GM12864 (cell line): ENCODE data around the gene ICAM2.

Experiments used
- DNase-seq: peaks from one replicate; pipeline ENCODE4 v3.0.0-alpha.2; 2011; ENCODE audit warnings: low read depth
- H3K4me3 ChIP-seq: 2 replicates; pipeline ENCODE4 v1.5.1; 2011; ENCODE audit warnings: mild to moderate bottlenecking, low read depth, low read length, control low read depth
- TF ChIP-seq, protein P1 (sequence below): IDR thresholded peaks from 2 replicates; pipeline ENCODE4 v1.5.1; 2011; ENCODE audit warnings: low read depth, mild to moderate bottlenecking, moderate library complexity, low read length, control low read depth, inconsistent platforms; ENCODE audit errors: missing control alignments

The ICAM2 gene

DNA sequence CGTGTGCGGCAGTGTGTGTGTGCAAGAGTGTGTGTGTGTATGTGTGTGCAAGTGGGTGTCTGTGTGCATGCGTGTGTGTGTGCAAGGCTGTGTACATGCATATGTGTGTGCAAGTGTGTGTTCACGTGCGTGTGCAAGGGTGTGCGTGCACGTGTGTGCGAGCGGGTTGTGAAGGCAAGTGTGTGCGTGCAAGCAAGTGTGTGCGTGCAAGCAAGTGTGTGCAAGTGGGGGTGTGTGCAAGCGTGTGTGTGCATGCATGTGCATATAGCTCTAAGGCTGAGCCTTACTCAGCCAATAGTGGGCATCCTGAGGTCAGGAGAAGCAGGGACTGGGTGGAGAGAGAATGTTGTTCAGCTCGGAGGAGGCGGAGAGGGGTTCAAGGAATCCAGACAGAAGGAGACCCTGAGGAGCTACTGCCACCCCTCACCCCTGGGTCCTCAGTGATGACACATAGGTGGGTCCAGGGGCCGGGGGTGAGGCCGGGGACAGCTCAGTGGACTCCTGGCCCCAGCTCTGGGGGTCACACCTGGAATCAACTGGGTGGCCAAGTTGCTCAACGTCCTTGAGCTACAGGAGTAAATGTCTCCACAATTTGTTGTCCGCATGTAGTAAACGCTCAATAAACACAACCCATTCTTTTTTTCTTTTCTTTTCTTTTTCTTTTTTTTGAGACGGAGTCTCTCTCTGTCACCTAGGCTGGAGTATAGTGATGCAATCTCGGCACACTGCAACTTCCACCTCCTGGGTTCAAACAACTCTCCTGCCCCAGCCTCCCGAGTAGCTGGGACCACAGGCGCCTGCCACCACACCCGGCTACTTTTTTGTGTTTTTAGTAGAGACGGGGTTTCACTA lies 20.5 kb downstream of the ICAM2 start:
- H3K4me3 ChIP-seq = no peak overlapping the region
- TF ChIP-seq, protein P1, sequence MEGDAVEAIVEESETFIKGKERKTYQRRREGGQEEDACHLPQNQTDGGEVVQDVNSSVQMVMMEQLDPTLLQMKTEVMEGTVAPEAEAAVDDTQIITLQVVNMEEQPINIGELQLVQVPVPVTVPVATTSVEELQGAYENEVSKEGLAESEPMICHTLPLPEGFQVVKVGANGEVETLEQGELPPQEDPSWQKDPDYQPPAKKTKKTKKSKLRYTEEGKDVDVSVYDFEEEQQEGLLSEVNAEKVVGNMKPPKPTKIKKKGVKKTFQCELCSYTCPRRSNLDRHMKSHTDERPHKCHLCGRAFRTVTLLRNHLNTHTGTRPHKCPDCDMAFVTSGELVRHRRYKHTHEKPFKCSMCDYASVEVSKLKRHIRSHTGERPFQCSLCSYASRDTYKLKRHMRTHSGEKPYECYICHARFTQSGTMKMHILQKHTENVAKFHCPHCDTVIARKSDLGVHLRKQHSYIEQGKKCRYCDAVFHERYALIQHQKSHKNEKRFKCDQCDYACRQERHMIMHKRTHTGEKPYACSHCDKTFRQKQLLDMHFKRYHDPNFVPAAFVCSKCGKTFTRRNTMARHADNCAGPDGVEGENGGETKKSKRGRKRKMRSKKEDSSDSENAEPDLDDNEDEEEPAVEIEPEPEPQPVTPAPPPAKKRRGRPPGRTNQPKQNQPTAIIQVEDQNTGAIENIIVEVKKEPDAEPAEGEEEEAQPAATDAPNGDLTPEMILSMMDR = no peak
- DNase-seq = no peak

DNA sequence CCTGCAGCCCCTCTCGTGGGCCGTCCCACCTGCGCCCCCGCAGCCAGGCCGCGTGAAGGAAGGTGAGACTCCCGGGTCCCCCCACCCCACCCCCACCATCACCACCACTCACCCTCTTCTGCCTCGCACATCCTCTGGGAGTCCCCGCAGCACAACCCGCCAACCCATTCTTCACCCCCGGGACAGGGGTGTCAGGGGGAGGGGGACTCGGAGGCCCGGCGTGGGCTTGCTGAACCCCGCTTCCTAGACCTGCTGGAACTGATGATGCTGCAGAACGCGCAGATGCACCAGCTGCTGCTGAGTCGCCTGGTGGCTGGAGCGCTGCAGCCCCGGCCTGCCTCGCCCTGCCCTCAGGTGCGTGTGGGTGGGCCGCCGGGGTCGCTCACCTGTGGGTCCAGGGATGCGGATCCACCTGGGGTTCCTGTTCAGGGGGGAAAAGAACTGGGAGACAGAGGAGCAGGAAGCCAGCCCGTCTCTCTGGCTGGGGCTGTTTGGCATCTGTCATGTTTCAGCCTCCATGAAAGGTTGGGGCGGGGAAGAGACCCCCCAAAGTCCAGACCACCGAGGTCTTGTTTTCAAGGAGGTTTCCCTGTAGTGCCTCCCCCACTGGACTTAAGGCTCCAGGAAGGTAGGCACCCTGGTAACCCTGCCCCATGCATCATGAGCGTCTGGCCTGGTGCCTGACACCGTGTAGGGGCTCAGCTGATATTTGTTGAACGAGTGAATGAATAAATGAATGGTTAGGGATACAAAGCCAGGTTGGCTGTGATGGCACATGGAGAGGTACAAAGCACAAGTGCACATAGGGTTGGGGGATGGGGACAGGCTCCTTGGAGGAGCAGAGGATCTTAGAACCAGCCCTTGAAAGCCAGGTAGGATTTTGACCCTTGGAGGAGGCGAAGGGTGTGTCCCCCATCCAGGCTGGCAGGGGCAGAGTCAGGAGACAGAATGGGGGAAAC lies 21.4 kb downstream of the ICAM2 start:
- TF ChIP-seq, protein P1 = no peak
- no peak for DNase-seq
- H3K4me3 ChIP-seq = peak overlapping the region; percentile 74

DNA sequence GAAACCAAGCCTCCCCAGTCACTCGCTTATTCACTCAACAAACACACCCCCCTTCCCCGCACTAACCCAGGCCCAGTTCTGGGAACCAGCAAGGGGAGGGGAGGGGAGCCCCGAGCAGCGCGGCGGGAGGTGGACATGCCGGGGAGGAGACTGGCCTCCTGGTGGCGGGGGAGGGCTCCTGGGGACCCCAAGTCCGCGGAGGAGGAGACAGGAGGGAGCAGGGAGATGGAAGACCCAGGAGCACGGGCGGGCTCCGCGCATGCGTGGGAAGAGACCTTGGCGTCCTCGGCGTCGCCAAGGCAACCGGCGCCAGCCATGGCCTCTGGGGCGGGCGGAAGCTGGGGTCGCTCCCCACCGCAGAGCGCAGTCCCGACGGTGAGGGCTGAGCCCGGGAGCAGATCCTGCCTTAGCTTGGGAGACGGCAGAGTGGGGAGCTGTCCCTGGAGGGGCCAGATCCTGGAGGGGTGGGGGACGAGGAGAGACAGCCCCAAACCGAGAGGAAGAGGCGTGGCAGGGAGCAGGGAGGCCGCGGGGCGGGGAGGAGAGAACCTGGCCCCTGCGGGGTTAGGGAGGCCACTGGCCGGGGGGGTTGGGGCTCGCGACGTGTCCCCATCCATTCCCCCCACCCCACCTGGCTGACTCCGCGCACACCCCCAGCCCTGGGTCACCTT lies 22.2 kb downstream of the ICAM2 start, which contains the start of gene PRR29:
TSS of gene PRR29 (plus strand) at position 302 of the 671 bp plus-strand sequence. CDS start at position 316, 14 bp downstream.
- TF ChIP-seq, protein P1 = no peak
- H3K4me3 ChIP-seq = peak within 1 kb of the TSS; percentile 74
- DNase-seq = no peak

DNA sequence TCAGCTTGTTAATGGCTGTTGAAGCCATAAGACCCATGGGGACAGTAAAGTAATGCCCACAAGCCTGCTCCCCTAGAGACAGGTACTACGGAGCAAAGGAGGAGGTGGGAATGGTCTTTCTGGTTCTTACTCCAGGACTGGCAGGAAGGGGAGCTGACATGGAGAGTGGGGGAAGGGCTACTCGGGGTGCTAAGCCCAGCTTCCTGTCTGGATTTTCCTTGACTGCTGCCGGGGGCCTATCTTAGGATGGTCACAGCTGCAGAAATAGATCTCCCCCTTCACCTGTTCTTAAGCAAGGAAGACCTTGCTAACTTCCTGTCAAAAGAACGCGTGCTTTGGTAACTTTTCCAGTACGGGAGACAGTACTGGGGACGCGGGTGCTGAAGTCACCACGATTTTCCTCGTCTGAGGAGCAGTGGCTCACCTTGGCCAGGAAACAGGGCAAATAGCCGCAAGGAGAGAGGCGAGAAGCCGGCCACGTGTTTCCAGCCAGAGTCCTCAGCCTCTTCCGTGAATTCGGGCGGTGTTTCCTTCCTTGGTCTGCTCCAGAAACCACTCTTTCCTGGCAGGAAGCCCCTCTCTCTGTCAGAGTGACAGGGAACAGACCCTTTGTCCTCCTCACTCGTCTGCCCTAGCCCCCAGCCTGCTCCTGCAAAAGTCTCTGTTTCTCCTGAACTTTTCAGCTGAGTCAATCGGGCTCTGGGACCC lies 22.9 kb downstream of the ICAM2 start:
- TF ChIP-seq, protein P1 = no peak
- no peak for DNase-seq
- peak overlapping the region; percentile 74 for H3K4me3 ChIP-seq

DNA sequence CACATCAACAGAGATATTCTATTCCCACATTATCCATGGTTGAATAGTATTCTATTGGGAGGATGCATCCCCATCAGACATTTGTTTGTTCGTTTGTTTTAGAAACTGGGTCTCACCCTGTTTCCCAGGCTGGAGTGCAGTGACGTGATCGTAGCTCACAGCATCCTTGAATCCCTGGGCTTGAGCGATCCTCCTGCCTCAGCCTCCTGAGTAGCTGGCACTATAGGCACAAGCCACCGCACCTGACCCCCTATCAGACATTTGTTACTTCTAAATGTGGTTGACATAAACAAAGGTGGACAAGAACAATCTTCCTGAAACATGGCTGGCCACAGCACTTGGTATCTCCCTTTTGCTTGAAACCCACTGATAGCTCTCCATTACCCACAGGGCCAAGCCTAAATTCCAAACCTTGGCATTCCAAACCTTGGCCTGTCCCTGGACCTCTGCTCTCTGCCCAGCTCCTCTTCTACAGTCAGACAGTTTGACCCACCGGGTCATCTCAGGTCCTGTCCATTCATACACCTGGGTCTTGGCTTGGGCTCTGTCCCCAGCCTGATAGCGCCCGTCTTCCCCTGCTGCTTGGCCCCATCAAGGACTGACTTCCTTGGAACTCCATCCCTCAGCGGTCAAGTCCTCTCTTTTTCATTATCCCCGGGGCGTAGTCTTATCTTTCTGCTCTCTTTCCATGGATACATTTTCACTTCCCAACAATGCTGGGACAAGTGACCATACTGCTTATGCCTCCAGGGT lies 23.8 kb downstream of the ICAM2 start:
- no peak for DNase-seq

More for the DNA sequence above, 23.8 kb downstream of the ICAM2 start:
- TF ChIP-seq, protein P1 = no peak
- no peak overlapping the region for H3K4me3 ChIP-seq
